ENCODE results near the gene TMED8.
"Not testable (repeated sequence)": the region's sequence is repeated elsewhere in the genome, so short reads cannot be mapped to it uniquely, and the experiment has no call there.

TMED8 gene

DNA sequence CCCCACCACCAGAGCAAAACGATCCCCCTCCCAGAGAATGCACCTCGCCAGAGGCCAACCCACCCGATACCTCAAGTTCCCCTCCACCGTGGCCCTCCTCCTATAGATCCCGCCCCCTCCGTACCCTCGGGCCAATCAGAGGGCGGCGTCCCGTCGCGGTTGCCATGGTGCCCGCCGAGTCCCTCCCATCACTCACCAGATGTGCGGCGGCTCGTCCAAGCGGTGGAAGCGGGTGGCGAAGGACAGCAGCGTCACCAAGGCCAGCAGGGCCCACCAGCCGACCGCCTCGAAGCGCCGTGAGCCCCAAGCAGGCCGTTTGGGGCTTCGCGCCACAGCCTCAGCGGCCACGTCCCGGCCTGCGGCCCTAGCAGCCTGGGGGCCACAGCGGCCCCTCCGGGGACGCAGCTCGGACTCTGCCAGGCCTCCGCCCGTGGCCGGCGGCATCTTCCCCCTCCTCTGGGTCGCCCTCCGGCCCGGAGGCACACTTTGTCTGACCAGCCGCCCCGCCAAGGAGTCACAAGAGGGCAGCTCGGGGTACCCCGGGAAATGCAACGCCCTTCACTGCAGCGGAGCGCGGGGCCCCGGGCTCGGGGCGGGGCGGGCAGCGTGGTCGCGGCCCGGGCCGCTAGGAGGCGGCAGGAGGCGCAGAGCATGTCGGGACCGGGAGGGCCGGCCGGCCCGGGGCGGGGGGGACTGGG lies 56.5 kb downstream of the TMED8 start, which contains the start of gene POMT2:
POMT2 (minus strand) TSS at position 646 of the 698 bp plus-strand sequence; CDS start at position 444, 202 bp downstream.
- peak; percentile 92 for DNase-seq

GRCh38 chr14:77319422-77319821 lies 57.5 kb downstream of the TMED8 start:
- peak; percentile 19 for DNase-seq

GRCh38 chr14:77318756-77319155 lies 58.1 kb downstream of the TMED8 start:
- DNase-seq: not testable (repeated sequence)

DNA sequence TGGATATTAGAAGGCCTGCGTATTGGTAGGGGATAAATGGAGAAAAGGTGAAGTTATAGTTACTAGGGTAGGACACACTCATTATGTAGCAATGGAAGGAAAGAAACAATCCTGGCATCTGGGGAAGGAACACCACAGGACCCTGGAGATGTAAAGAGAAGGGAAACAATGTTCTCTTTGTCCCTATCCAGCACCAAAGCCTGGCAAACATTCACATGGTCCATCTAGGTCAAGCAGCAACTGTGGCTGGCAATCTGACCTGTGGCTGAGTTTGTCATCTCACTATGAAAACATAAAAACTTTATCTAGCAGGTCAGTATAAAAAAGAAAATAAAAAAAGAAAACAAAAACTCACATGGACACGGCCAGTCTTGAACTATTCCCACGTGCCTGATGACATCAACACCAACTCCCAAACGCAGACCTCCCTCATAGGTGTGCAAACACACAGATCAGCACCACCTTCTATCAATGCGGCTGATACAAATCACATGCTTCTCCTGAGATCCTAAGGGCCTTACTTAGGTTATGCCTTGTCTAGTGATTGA lies 58.8 kb downstream of the TMED8 start:
- no peak for DNase-seq

- DNase-seq: peak; percentile 82
Observed at GRCh38 chr14:77316872-77317301, 60.0 kb downstream of the TMED8 start.

DNA sequence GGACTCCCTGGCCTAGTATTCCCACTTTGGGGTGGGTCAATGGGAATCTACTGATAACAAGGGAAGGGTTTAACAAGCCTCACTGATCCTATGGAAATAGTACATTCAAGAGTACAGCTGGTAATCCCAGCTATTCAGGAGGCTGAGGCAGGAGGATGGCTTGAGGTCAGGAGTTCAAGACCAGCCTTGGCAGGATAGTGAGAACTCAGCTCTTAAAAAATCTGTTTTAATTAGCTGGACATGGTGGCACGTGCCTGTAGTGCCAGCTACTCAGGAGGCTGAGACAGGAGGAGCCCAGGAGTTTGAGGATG lies 60.7 kb downstream of the TMED8 start:
- no peak for DNase-seq

GRCh38 chr14:77314539-77315457 lies 62.1 kb downstream of the TMED8 start:
- DNase-seq: no peak

DNA sequence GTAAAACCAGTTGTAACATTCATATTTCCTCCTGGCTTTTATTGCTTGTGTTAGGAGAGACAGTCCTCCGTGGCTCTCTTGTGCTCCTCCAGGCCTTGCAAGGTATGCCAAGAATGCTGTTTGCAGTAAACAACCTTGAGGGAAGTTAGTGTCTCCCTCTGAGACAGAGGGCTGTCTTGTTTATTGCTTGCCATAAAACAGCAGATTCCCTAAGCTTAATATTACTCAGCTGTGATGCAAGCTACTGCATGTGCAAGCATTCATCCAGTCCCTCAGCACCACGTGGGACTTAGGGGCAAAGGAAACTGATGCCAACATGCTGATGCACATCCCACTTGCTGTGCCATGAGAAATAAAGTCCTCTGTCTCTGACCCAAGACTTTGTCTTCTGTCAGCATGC lies 62.9 kb downstream of the TMED8 start:
- no peak for DNase-seq

GRCh38 chr14:77313371-77313770 lies 63.5 kb downstream of the TMED8 start:
- no peak for DNase-seq

GRCh38 chr14:77311217-77311616 lies 65.7 kb downstream of the TMED8 start:
- no peak for DNase-seq

- DNase-seq: no peak
Observed at GRCh38 chr14:77310026-77310425, 66.9 kb downstream of the TMED8 start.

GRCh38 chr14:77309131-77309530 lies 67.8 kb downstream of the TMED8 start:
- DNase-seq: no peak

GRCh38 chr14:77306851-77307496 lies 69.9 kb downstream of the TMED8 start:
- no peak for DNase-seq

DNA sequence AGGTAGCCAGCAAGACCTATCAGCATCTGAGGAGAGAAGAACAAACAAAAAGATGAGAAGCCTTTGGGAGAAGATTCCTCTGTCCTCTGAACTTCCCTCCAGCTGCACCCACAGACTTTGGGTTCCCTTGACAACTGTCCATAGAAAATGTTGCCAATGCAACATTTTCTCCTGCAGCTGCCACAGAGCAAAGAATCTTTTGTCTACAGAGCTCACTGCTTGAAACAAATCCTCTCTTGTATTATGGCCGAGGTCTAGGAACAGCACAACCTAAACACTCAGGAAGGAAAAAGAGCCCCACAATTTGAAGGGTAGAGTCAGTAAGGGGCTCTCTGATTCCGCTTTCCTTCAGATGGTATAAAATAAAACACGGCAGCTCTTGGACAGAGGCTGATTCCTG lies 70.5 kb downstream of the TMED8 start:
- no peak for DNase-seq

GRCh38 chr14:77305696-77306095 lies 71.2 kb downstream of the TMED8 start:
- DNase-seq: no peak

DNA sequence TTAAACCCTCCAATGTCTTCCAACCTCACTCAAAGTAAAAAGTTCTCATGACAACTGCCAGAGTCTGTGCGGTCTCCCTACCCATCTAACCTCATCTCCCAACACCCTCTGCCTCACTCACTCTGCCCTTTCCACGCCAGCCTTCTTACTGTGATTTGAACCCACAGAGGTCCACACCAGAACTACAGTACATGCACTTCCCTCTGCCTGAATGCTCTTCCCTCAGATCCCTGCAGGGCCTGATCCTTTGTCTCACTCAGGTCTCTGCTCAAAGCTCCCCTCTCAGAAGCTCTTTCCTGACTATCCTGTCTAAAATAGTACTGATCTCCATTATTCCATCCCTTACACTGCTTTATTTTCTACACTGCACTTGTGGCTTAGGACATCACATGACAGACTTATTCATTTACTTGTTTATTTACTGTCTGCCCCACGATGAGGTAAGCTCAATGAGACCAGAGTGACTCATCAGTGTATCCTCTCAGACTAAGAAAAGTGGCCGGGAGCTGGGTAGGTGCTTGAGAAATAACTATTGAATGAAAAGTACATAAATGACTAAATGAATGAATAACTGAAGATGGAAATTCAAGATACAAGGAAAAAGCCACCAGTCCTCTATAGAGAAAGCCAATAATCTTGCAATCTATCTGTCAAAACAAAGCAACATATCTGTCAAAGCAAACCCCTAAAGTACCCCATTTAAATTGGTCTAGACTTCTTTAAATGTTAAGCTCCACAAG lies 73.3 kb downstream of the TMED8 start:
- peak; percentile 55 for DNase-seq

GRCh38 chr14:77302926-77303325 lies 74.0 kb downstream of the TMED8 start:
- peak; percentile 4 for DNase-seq

DNA sequence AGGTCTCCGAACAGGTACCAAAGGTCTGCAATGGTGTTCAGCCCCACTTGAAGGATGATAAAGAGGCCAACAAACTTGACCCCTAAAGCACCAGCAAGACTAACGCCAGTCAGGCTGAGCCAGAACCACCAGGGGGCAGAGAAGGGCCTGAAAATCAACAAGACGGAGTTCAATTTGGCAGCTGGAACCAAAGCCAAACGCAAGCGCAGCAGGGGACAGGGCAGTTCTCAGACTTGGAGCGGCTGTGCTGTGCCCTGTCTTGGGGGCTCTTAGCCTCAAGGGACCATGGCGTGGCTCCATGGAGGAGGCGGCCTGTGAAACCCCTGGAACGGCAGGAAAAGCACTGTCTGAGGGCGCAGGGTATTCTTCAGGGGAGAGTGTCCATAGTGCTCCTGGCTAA lies 75.8 kb downstream of the TMED8 start:
- DNase-seq: no peak

DNA sequence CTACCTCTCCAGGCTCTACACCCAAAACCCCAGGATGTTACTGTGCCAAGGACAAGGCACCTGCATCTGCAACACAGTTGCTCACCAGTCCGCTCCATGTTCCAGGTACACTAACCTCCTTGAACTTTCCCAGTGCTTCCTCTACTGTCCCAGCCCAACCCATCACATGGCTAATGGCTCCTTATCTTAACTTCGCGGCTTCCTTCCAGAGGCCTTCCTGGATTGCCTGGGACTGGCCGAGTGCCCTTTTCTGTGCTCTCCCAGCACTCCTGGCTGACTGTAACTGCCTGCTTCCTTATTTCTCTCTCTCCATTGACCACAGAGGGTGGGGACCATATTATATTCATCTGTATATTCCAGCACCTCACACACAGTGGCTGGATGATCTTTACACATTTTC lies 77.1 kb downstream of the TMED8 start:
- no peak for DNase-seq

GRCh38 chr14:77296906-77297305 lies 80.0 kb downstream of the TMED8 start:
- DNase-seq: no peak

DNA sequence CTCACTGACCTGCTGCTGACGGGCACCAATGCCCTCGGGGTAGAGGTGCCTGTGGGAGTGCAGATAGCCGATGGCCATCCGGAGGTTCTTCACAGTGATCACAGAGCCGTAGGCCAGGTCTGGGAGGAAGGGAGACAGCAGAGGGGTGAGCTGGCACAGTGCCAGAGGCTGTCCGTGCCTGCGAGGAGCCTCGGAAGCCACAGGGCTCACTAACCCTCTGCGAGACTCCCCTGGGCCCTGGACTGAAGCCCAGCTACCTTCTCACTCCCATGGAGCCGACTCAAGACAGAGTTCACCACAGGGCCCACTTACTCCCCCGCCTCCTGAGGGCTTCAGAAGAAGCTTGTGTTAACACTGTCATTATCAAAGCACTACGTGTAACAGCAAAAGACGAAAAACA lies 80.7 kb downstream of the TMED8 start:
- no peak for DNase-seq

DNA sequence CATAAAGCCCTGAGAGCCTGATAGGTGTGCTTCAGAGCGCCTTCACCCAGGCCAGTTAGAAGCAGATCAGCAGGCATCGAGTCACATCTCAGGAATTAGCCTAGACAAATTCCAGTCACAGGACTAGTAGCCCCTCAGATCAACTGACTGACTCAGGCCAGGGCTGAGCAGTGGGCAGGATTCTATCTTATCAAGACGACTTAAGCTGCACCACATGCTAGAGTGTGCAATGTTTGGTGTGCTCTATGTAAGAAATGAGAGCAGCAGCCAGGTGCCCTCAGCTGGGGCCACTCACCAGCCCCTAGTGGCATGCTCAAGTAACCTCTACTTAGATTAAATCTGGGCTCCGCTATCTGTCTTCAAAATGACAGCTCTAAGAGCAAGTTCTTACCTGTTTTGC lies 86.2 kb downstream of the TMED8 start:
- no peak for DNase-seq

DNA sequence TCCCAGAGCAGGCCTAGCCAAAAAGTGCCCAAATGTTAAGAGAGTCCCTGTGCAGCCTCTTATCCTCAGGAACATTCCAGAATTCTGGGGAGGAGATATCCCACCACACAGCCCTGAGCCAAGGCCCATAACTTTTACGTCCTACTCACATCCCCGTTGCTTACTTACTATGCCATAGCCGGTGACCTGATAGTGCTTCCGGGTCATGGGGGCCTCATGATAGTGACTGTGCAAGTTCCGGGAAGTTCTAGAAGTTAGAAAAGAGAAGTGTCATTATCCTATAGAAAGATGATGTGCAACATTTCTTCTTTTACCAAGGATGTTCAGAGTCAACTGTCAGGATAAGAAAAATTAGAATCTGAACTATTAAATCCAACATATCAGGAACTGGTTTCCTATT lies 90.3 kb downstream of the TMED8 start:
- no peak for DNase-seq

All from DMS79 (cell line).